GM12892 (cell line): ENCODE measurements around the gene LHX2.

Source experiments
- POLR2A ChIP-seq: IDR thresholded peaks from 2 replicates; pipeline ENCODE4 v1.6.1; 2011; ENCODE audit warnings: low read depth, low read length, control low read depth
- POLR2AphosphoS5 ChIP-seq: IDR thresholded peaks from 2 replicates; pipeline ENCODE4 v1.6.1; 2011; ENCODE audit warnings: low read depth, low read length, control low read depth
- TAF1 ChIP-seq: IDR thresholded peaks from 2 replicates; pipeline ENCODE4 v1.6.1; 2011; ENCODE audit warnings: low read depth, mild to moderate bottlenecking, control low read depth, low read length, borderline replicate concordance

- TF ChIP-seq POLR2AphosphoS5: no peak
- no peak for TF ChIP-seq POLR2A
- TF ChIP-seq TAF1: no peak
Measured at GRCh38 chr9:124075761-124076160, 64.2 kb downstream of the LHX2 start.
